Activated naive CD4-positive, alpha-beta T cell treated with anti-CD3 and anti-CD28 coated beads, Interleukin-2, amount 50 U/mL, for 72 hours (primary cell): ENCODE results near the gene PLCD3. TPM values are rescaled to one million over a fixed set of nuclear protein-coding genes. Genes with fewer than 3 reads are reported as not detected.

Experiments used
- ATAC-seq, 2 donors: fragments of 150-1000 bp; cut with Tn5 transposase; 2 replicates each; pipeline ENCODE4 v1.10.0; 2021; ENCODE audit warnings: mild to moderate bottlenecking in 2 of 2, moderate library complexity in 2 of 2
- DNase-seq, 2 donors: peaks; one replicate each; pipeline ENCODE4 v3.0.0; 2021 to 2022; ENCODE audit warnings: low spot score in 2 of 2
- H3K27ac Mint-ChIP-seq, 2 donors: one replicate each; pipeline ENCODE4 v1.8.0; 2022; ENCODE audit warnings: mild to moderate bottlenecking in 2 of 2, mixed read lengths in 2 of 2
- H3K36me3 Mint-ChIP-seq, 2 donors: one replicate each; pipeline ENCODE4 v1.8.0; 2022; ENCODE audit warnings: mixed read lengths in 2 of 2
- H3K9me3 Mint-ChIP-seq, 2 donors: one replicate each; pipeline ENCODE4 v1.8.0; 2022; ENCODE audit warnings: mixed read lengths in 2 of 2
- total RNA-seq, 2 donors: library from RNA; stranded (reverse); gene quantifications; one replicate each; pipeline ENCODE4 v1.2.3, GENCODE V29; 2022

PLCD3 gene, protein sequence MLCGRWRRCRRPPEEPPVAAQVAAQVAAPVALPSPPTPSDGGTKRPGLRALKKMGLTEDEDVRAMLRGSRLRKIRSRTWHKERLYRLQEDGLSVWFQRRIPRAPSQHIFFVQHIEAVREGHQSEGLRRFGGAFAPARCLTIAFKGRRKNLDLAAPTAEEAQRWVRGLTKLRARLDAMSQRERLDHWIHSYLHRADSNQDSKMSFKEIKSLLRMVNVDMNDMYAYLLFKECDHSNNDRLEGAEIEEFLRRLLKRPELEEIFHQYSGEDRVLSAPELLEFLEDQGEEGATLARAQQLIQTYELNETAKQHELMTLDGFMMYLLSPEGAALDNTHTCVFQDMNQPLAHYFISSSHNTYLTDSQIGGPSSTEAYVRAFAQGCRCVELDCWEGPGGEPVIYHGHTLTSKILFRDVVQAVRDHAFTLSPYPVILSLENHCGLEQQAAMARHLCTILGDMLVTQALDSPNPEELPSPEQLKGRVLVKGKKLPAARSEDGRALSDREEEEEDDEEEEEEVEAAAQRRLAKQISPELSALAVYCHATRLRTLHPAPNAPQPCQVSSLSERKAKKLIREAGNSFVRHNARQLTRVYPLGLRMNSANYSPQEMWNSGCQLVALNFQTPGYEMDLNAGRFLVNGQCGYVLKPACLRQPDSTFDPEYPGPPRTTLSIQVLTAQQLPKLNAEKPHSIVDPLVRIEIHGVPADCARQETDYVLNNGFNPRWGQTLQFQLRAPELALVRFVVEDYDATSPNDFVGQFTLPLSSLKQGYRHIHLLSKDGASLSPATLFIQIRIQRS
- 1 to 10 TPM; 3.9 to 7.7 TPM for total RNA-seq

- DNase-seq (peak in 1 of 2 donors; percentile 69), ATAC-seq (peak in 1 of 2 donors; percentile 56)
- no peaks in the 10 kb centered on the region for H3K9me3 Mint-ChIP-seq
- no peaks in the 10 kb centered on the region for H3K36me3 Mint-ChIP-seq
- peak within 1 kb of the TSS; percentile 44 to 70 for H3K27ac Mint-ChIP-seq
Observed at GRCh38 chr17:45132320-45132571, at the start of gene PLCD3. Gene PLCD3 (minus strand): TSS chr17:45132515. CDS start chr17:45132410, 105 bp downstream.

DNA sequence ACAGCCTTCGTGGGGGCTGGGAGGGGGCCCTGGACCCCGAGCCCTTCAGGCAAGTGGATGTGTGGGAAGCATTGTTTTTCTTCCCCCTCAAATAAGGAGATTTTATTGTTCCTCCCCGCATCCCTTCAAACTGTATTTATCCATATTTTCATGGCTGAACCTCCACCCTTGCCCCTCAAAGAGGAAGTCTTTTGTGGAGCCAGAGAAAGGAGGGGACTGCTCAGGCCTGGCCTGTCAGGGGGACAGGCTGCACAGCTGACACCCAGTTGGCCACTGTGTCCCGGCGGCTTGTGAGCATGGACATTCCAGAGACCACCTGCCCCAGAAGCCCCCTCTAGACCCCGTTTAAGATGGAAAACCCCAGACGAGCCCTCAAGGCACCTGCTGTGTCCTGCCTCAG is 45.2 kb upstream of the PLCD3 start:
- Mint-ChIP-seq H3K9me3 (no peaks in the 10 kb centered on the region), H3K36me3 (no peaks in the 10 kb centered on the region), H3K27ac (no peak overlapping the region)
- no peak for DNase-seq
- no peak for ATAC-seq

DNA sequence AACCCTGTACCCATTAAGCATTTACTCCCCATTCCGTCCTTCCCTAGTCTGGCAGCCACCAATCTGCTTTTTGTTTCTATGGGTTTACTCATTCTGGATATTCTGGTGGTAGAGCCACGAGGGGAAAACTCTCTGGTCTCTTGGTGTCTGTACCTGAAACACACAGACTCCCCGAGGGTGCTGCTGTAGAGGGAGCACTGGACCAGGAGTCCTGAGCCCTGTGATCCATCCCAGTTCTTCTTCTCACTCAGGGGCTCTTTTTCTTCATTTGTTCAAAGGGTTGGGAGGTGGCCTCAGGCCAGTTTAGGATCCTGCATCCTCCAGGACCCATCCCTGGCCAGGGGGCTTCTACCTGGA is 43.4 kb upstream of the PLCD3 start:
- no peaks in the 10 kb centered on the region for H3K9me3 Mint-ChIP-seq
- DNase-seq (no peak), ATAC-seq (no peak)
- no peak overlapping the region for H3K27ac Mint-ChIP-seq
- H3K36me3 Mint-ChIP-seq, result no peaks in the 10 kb centered on the region

DNA sequence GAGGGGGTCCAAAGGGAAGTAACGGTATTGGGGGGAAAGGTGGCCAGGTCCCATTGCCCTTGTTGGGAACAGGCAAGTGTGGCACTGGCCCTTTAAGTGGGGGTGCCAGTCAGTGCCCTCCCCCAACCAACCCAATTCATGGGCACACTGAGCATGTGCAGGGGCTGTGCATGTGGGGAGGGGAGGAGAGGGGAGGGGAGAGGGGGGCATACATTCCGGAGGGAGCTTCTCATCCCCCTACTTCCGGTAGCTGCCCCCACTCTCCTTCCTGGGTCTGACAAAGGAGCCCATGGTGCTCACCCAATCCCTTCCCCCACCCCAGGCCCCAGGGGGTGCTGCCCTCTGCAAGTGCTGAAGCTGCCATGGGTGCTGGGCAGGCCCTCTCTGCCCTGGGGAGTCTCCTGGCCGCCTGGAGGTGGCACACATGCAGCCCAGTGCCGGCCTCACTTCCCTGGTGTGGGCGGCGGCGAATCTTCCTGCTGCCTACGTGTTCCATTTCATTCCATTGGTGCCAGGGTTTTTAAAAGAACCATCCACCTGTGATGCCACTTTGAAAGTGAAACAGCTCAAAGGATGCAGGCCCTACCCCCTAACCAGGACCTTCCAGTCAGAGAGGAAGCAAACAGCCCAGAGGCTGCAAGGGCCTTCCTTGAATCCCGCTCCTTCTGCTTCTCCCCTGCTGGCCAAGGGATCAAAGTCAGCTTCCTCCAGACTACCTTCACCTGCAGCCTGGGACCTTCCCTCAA is 40.4 kb upstream of the PLCD3 start:
- Mint-ChIP-seq H3K9me3 (no peaks in the 10 kb centered on the region), H3K27ac (peak overlapping the region; percentile 93 to 98), H3K36me3 (no peaks in the 10 kb centered on the region)
- ATAC-seq (peak; percentile 79 to 80), DNase-seq (peak; percentile 44 to 63)

GRCh38 chr17:45172232-45172540 is 39.9 kb upstream of the PLCD3 start:
- ATAC-seq, result no peak
- H3K27ac Mint-ChIP-seq, result peak overlapping the region; percentile 44 to 93

GRCh38 chr17:45171338-45172231 is 39.3 kb upstream of the PLCD3 start:
- Mint-ChIP-seq H3K27ac (peak overlapping the region; percentile 77 to 93), H3K36me3 (no peaks in the 10 kb centered on the region), H3K9me3 (no peaks in the 10 kb centered on the region)
- DNase-seq (no peak), ATAC-seq (no peak)

More at GRCh38 chr17:45172232-45172540, 39.9 kb upstream of the PLCD3 start:
- no peak for DNase-seq
- Mint-ChIP-seq H3K9me3 (no peaks in the 10 kb centered on the region), H3K36me3 (no peaks in the 10 kb centered on the region)

- Mint-ChIP-seq H3K27ac (peak overlapping the region; percentile 77 to 93), H3K9me3 (no peaks in the 10 kb centered on the region)
- peak in 1 of 2 donors; percentile 7 for ATAC-seq
Observed at GRCh38 chr17:45170931-45171337, 38.6 kb upstream of the PLCD3 start.

GRCh38 chr17:45170280-45170930 is 38.1 kb upstream of the PLCD3 start:
- Mint-ChIP-seq H3K27ac (peak overlapping the region; percentile 77 to 93), H3K9me3 (no peaks in the 10 kb centered on the region), H3K36me3 (no peaks in the 10 kb centered on the region)
- DNase-seq, result no peak
- no peak for ATAC-seq

More at GRCh38 chr17:45170931-45171337, 38.6 kb upstream of the PLCD3 start:
- H3K36me3 Mint-ChIP-seq, result no peaks in the 10 kb centered on the region
- DNase-seq, result no peak

- H3K36me3 Mint-ChIP-seq, result no peaks in the 10 kb centered on the region
- no peak for DNase-seq
- H3K9me3 Mint-ChIP-seq, result no peaks in the 10 kb centered on the region
- no peak for ATAC-seq
- H3K27ac Mint-ChIP-seq, result no peak overlapping the region
Observed at GRCh38 chr17:45168991-45169752, 36.9 kb upstream of the PLCD3 start.

- Mint-ChIP-seq H3K27ac (no peak overlapping the region), H3K9me3 (no peaks in the 10 kb centered on the region), H3K36me3 (peaks cover 10 to 15% of the 10 kb centered on the region in 2 donors)
- ATAC-seq, result no peak
- DNase-seq, result no peak
Observed at GRCh38 chr17:45164734-45165269, 32.5 kb upstream of the PLCD3 start.

GRCh38 chr17:45162025-45162687 is 29.8 kb upstream of the PLCD3 start:
- H3K36me3 Mint-ChIP-seq, result peaks cover 25% of the 10 kb centered on the region in 2 donors
- no peaks in the 10 kb centered on the region for H3K9me3 Mint-ChIP-seq
- DNase-seq (no peak), ATAC-seq (no peak)
- peak overlapping the region; percentile 89 to 95 for H3K27ac Mint-ChIP-seq

DNA sequence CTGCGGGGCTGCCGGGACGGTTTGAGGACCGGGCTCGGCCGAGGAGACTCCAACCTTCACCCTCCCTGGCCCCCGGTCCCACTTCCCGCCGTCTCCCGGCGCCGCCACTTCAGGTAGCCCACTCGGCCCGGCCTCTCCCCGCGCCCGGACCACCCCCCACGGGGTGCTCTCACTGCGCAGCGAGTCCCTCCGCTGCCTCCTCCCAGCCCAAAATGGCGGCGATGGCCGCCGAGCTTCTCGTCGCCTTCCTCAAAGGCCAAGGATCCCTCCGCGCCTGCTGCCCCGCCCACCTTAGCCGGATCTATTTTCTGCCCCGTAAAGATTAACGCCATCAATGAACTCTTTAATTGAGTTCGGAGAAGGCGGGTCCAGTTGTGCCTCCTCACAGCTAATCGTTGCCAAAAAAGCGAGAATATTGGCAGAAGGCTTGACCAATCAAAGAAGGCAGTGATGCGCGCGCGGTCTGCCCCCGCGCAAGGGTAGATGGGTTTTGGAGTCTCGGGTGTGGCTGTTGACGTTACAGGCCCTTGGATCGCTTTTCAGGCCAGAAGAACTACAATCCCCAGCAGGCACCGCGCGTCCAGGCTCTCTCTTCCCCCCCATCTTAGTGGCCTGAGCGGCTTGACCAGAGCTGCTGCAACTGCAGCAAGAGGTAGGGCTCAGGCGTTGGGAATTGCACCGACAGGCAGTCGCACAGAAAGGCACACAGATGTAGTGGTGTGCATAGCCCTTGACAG is 29.1 kb upstream of the PLCD3 start, which contains the start of gene HEXIM2:
TSS of gene HEXIM2 (plus strand) at position 588 of the 737 bp plus-strand sequence. CDS start 919 bp downstream, outside the sequence.
- Mint-ChIP-seq H3K27ac (peak within 1 kb of the TSS; percentile 95 to 98), H3K36me3 (peaks cover 25% of the 10 kb centered on the region in 2 donors), H3K9me3 (no peaks in the 10 kb centered on the region)
- peak; percentile 96 to 99 for DNase-seq
- peak; percentile 96 to 97 for ATAC-seq

DNA sequence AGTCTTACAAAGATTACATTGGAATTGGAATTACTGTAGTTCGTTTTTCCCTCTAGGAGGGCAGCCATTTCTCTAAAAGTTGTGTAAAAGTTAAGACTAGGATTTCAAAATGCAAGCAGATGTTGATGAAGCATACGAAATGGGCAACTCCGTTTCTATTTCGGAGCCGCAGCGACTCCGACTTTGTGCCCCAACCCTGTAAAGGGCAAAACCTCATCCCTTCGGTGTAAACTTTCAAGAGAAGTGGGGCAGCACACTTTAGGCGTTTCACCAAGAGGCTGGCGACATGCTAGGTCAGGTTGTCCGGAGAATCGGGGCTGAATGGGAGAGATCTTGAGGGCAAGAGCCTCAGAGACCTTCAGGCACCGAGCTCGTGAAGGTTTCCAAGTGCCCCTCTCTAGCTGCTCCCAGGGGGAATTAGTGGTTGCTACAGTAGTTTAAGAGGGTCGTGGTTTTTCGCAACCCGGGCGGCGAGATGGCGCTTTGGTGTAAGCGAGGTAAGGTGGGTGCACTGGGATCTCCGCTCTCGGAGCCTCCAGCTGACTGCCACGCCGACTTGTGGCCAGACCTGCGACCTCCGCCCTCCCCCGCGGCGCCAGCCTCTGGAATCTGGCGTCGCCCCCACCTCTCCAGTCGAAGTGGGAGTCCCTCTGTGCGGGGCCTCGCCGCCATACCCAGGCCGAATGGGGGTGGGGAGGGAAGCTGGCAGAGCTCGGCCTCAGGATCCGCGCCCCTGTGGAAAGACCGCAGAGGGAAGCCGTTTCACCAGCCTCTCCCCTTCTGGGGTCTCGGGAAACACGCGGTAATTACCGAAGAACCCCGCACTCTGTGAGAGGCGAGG is 28.4 kb upstream of the PLCD3 start:
- ATAC-seq, result peak; percentile 2 to 13
- peaks cover 25% of the 10 kb centered on the region in 2 donors for H3K36me3 Mint-ChIP-seq

More for the DNA sequence above, 28.4 kb upstream of the PLCD3 start:
- peak in 1 of 2 donors; percentile 59 for DNase-seq
- Mint-ChIP-seq H3K27ac (peak overlapping the region; percentile 95 to 98), H3K9me3 (no peaks in the 10 kb centered on the region)
